GM12892 (cell line): ENCODE measurements around the gene PHF12.

Experiments used
- POLR2A ChIP-seq: IDR thresholded peaks from 2 replicates; pipeline ENCODE4 v1.6.1; 2011; ENCODE audit warnings: low read depth, low read length, control low read depth
- POLR2AphosphoS5 ChIP-seq: IDR thresholded peaks from 2 replicates; pipeline ENCODE4 v1.6.1; 2011; ENCODE audit warnings: low read depth, low read length, control low read depth
- TAF1 ChIP-seq: IDR thresholded peaks from 2 replicates; pipeline ENCODE4 v1.6.1; 2011; ENCODE audit warnings: low read depth, mild to moderate bottlenecking, control low read depth, low read length, borderline replicate concordance

GRCh38 chr17:28996554-28997096 is 45.3 kb upstream of the PHF12 start:
- TF ChIP-seq POLR2A: no peak
- TF ChIP-seq POLR2AphosphoS5: no peak
- no peak for TF ChIP-seq TAF1
